Spleen (tissue), 7 donors: Measurements from ENCODE around the gene ZSCAN5C.

Experiments
- POLR2A ChIP-seq, 3 donors: fragments of 450-650 bp; IDR thresholded peaks; one replicate each; pipeline ENCODE4 v1.5.1; 2017; ENCODE audit warnings: antibody characterized with exemption in 3 of 3, mild to moderate bottlenecking in 1 of 3
- POLR2AphosphoS5 ChIP-seq, 3 donors: sonication (generic); formaldehyde crosslinking; IDR thresholded peaks; one replicate each; pipeline ENCODE4 v1.5.1; 2017; ENCODE audit warnings: antibody characterized with exemption in 3 of 3
- TF ChIP-seq, protein P1 (sequence below), 11 experiments: fragments of 200-600 bp in 7 of 11; fragments of 450-650 bp in 4 of 11; sonication (generic) in 4 of 11; IDR thresholded peaks in 8 of 11; conservative IDR thresholded peaks in 3 of 11; 1 replicate in 7 of 11; 2 replicates in 4 of 11; pipeline versions ENCODE4 v1.4.0 to v1.8.0; 2016 to 2021; ENCODE audit warnings: antibody characterized with exemption in 11 of 11, inconsistent platforms in 4 of 11, mild to moderate bottlenecking in 1 of 11
- donor health status: DM: no; HTN: no; CAD: no; lungs with moderate emphysema.
- donor health status: DM: no; HTN: no; CAD: no.
- donor health status: DM: no; HTN: no; CAD: no.

DNA sequence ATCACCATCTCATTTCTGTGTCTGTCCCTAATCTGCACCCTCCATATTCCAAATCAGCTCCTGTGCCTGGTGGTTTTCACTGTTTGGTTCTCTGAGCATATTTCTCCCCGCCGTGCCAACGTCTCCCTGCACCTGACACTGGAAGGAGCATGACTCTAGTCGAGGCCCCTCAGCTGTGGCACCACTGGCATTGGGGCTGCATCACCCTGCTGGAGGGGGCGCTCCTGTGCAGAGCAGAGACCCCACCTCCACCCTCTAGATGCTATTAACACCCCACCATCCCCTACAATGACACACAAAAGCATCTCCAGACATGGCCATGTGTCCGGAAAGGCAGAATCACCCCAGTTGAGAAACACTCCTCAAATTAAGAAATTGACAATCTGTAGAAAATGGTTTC is 20.8 kb downstream of the ZSCAN5C start:
- TF ChIP-seq, protein P1, sequence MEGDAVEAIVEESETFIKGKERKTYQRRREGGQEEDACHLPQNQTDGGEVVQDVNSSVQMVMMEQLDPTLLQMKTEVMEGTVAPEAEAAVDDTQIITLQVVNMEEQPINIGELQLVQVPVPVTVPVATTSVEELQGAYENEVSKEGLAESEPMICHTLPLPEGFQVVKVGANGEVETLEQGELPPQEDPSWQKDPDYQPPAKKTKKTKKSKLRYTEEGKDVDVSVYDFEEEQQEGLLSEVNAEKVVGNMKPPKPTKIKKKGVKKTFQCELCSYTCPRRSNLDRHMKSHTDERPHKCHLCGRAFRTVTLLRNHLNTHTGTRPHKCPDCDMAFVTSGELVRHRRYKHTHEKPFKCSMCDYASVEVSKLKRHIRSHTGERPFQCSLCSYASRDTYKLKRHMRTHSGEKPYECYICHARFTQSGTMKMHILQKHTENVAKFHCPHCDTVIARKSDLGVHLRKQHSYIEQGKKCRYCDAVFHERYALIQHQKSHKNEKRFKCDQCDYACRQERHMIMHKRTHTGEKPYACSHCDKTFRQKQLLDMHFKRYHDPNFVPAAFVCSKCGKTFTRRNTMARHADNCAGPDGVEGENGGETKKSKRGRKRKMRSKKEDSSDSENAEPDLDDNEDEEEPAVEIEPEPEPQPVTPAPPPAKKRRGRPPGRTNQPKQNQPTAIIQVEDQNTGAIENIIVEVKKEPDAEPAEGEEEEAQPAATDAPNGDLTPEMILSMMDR (IDR thresholded peaks at IDR 0.05 in 8 of 11, conservative IDR thresholded peaks at IDR 0.05 in 3 of 11) = no peak
- TF ChIP-seq POLR2AphosphoS5 (IDR thresholded peaks at IDR 0.05) (no peak), POLR2A (IDR thresholded peaks at IDR 0.05) (no peak)
